ENCODE measurements around the gene JPT1.

Gene JPT1

DNA sequence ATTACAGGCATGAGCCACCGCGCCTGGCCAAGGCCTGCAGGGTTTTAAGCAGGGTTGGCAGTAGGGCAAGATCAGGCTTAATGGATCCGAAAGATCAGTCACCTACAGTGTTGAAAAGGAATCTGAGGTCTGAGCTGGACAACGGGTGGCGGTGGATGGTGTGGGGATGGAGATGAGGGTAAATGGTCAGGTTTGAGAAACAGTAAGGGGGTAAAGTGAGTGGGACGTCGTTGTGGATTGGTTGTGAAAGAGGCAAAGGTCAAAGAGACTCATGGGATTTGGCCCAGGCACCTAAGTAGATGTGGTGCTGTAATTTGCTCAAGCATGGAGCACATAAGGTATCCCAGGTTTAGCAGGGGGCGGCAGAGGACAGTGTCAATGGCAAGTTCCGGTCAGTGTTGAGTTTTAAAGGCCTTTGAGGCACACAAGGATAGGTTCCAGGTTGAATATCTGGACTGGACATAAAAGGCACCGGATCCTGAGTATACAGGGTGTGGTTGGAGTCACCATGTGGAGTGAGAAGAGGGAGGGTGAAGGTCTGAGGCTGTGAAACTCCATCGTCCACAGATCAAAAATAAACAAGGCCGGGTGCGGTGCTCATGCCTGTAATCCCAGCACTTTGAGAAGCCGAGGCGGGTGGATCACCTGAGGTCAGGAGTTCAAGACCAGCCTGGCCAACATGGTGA lies 67.7 kb downstream of the JPT1 start:
- no peak for DNase-seq (ENCODE audit: low read depth)
- TF ChIP-seq CTCF (conservative IDR thresholded peaks at IDR 0.05; ENCODE audit: control insufficient read depth, insufficient read depth, low read depth, low read length): no peak
- H3K4me3 ChIP-seq (ENCODE audit: control insufficient read depth, low read depth, low read length): no peak overlapping the region

Measured in fibroblast of mammary gland (primary cell).